ENCODE measurements around the gene CENPX.

CENPX gene

GRCh38 chr17:81996757-81997441 is 25.8 kb downstream of the CENPX start:
- Histone ChIP-seq H3K9me3 (ENCODE audit: severe bottlenecking) (no peaks in the 10 kb centered on the region), H3K27ac (no peak overlapping the region), H3K4me3 (ENCODE audit: low read depth, low read length) (no peak overlapping the region), H3K36me3 (peaks cover 34% of the 10 kb centered on the region), H3K27me3 (ENCODE audit: insufficient read depth, low read depth, severe bottlenecking) (no peaks in the 10 kb centered on the region)
- TF ChIP-seq, protein P1, sequence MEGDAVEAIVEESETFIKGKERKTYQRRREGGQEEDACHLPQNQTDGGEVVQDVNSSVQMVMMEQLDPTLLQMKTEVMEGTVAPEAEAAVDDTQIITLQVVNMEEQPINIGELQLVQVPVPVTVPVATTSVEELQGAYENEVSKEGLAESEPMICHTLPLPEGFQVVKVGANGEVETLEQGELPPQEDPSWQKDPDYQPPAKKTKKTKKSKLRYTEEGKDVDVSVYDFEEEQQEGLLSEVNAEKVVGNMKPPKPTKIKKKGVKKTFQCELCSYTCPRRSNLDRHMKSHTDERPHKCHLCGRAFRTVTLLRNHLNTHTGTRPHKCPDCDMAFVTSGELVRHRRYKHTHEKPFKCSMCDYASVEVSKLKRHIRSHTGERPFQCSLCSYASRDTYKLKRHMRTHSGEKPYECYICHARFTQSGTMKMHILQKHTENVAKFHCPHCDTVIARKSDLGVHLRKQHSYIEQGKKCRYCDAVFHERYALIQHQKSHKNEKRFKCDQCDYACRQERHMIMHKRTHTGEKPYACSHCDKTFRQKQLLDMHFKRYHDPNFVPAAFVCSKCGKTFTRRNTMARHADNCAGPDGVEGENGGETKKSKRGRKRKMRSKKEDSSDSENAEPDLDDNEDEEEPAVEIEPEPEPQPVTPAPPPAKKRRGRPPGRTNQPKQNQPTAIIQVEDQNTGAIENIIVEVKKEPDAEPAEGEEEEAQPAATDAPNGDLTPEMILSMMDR (IDR thresholded peaks at IDR 0.05; ENCODE audit: low read depth, low read length) = no peak
- DNase-seq = peak; percentile 6

DNA sequence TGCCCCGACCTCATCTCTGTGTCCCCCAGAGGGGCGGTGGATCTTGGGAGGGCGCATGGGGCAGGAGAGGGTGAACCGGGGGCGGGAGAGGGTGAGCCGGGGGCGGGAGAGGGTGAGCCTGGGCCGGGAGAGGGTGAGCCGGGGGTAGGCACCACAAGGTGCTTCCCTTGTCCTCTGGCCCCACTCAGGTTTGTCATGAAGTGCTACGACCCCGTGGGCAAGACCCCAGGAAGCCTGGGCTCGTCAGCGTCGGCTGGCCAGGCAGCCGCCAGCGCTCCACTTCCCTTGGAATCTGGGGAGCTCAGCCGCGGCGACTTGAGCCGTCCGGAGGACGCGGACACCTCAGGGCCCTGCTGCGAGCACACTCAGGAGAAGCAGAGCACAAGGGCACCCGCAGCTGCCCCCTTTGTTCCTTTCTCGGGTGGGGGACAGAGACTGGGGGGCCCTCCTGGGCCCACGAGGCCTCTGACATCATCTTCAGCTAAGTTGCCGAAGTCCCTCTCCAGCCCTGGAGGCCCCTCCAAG is 26.4 kb downstream of the CENPX start:
- TF ChIP-seq, protein P1 (IDR thresholded peaks at IDR 0.05; ENCODE audit: low read depth, low read length) = no peak
- Histone ChIP-seq H3K36me3 (peaks cover 36% of the 10 kb centered on the region), H3K27ac (no peak overlapping the region)

DNA sequence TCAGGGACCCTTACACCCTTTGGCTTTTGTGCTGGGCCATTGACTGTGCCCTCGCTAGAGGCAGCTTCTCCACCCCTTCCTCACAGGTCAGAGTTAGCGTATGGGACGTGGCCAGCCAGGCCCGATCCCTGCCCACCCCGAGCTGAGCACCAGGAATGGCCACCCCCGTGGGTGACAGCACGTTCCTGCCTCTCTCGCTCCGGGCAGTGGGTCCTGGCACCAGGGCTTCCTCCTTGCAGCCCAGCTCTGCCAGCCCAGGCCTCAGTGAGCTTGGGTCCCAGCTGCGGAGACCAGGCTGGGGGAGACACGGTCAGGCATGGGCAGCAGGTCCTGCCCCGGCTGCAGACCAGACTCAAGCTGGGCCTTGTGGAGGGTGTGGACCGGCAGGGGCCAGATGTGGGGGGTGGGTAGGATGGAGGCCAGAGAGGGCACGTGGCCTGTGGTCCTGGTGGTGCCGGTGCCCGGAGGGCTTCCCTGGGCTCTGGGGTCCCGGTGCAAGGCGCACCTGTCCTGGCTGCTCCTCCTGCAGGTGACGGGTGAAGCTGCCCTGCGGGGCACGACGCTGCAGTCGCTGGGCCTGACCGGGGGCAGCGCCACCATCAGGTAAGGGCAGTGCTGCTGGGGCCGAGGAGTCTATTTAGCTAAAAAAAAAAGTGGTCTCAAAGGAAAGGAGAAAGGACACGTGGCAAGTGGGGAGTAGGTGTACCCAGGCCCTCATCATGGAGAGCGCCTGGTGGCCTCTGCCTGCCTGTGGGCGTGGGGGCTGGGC is 27.0 kb downstream of the CENPX start:
- Histone ChIP-seq H3K9me3 (ENCODE audit: severe bottlenecking) (no peaks in the 10 kb centered on the region), H3K27me3 (ENCODE audit: insufficient read depth, low read depth, severe bottlenecking) (no peaks in the 10 kb centered on the region), H3K36me3 (peaks cover 42% of the 10 kb centered on the region), H3K27ac (no peak overlapping the region), H3K4me3 (ENCODE audit: low read depth, low read length) (no peak overlapping the region)
- DNase-seq = peak; percentile 12
- TF ChIP-seq, protein P1 (IDR thresholded peaks at IDR 0.05; ENCODE audit: low read depth, low read length) = no peak

More for the DNA sequence above, 26.4 kb downstream of the CENPX start:
- Histone ChIP-seq H3K27me3 (ENCODE audit: insufficient read depth, low read depth, severe bottlenecking) (no peaks in the 10 kb centered on the region), H3K9me3 (ENCODE audit: severe bottlenecking) (no peaks in the 10 kb centered on the region), H3K4me3 (ENCODE audit: low read depth, low read length) (no peak overlapping the region)
- DNase-seq = peak; percentile 6

DNA sequence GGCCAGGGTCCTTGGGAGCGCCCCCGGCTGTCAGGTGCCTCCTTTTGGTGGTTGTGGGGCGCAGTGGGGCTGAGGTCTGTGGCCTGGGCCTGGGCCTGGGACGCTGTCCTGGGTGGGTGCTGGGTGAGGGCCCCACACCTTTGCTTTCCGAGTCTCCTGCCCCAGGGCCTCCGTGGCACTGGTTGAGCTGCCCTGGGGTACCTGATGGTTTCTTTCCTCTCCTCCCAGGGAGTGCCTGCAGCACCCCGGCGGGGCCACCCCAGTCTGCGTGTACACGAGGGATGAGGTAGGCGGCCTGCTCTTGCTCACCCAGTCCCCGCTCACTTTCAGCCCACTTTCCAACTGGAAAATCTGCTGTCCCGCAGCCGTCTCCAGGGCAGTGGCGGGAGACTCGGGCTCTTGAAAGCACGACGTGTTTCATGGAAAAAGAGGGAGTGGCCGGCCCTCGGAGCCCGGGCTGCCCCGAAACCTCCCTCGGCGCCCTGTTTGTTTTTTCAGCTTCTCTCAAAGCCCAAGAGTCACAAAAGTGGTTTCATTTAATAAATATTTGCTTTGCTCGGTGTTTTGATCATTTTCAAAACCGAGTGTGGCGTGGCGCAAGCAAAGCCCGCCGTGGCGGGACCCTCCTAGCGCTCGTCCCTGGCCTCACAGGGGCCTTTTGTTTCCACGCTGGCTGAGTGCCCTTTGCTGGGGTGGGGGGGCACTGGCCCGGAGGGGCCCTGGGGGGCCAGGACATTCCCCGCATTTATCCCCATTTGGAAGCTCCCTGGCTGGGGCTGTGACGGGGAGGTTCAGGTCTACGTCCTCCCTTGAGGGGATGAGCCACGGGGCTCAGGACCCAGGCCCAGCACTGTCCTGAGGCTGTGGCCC is 27.9 kb downstream of the CENPX start:
- peak; percentile 7 for DNase-seq
- Histone ChIP-seq H3K36me3 (peaks cover 47% of the 10 kb centered on the region), H3K27me3 (ENCODE audit: insufficient read depth, low read depth, severe bottlenecking) (no peaks in the 10 kb centered on the region), H3K27ac (0 out of 2 replicates have a peak overlapping the region, but pooled peaks have one; percentile 5), H3K4me3 (ENCODE audit: low read depth, low read length) (no peak overlapping the region), H3K9me3 (ENCODE audit: severe bottlenecking) (no peaks in the 10 kb centered on the region)
- TF ChIP-seq, protein P1 (IDR thresholded peaks at IDR 0.05; ENCODE audit: low read depth, low read length) = no peak

DNA sequence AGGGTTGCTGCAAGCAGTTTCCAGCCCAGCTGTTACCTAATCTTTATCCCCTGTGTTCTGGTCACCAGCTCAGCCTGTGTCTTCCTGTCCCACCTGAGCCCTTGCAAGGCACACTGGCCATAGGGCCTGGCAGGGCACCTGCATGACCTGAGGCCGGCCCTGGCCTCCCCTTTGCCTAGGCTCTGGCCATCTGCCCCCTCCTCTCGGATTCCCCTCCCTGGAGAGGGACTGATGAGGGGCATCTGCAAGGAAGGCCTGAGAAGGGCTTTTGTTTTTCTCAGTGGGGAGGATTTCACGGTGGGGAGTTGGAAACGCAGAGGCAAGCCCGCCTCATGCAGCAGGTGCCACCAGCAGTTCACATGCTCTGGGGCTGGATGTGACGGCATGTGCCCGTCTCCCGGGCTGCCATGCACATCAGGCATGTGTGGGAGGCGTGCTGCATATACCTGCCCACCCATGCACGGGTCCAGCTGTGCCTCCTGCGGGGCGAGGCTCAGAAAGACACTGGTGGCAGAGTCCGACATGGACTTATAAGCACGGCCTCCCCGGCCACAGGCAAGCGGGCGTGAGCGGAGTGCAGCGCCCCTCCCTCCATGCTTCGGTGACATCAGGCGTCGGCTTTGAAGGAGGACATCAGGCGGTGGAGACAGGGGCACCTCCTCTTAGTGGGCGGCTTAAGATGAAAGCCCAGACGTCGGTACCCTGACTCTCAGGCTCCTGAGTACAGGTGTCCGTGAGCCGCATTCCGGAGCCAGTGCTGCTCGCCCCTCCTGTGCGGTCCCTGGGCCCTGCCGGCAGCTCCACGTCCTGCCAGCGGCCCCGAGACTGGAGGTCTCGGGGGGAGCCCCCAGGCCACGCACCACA is 28.7 kb downstream of the CENPX start:
- DNase-seq = peak; percentile 11

More for the DNA sequence above, 28.7 kb downstream of the CENPX start:
- TF ChIP-seq, protein P1 (IDR thresholded peaks at IDR 0.05; ENCODE audit: low read depth, low read length) = no peak
- Histone ChIP-seq H3K27ac (peak overlapping the region; percentile 46), H3K9me3 (ENCODE audit: severe bottlenecking) (no peaks in the 10 kb centered on the region), H3K4me3 (ENCODE audit: low read depth, low read length) (no peak overlapping the region), H3K36me3 (peaks cover 54% of the 10 kb centered on the region), H3K27me3 (ENCODE audit: insufficient read depth, low read depth, severe bottlenecking) (no peaks in the 10 kb centered on the region)

Data from WERI-Rb-1 (cell line).